GM12878 (cell line): ENCODE results near the gene ST7. TPM values are rescaled to one million over a fixed set of nuclear protein-coding genes. Genes with fewer than 3 reads are reported as not detected.
"Not testable (repeated sequence)": the region's sequence is repeated elsewhere in the genome, so short reads cannot be mapped to it uniquely, and the experiment has no call there.

Source experiments
- ATAC-seq: fragments of 200-7000 bp; cut with Tn5 transposase; 3 replicates; pipeline ENCODE4 v1.9.1; 2020; ENCODE audit warnings: mild to moderate bottlenecking, moderate library complexity
- BruUV-seq: library from RNA; stranded (reverse); fragments of 400-500 nt; replicated peaks from 2 replicates; lab custom pipeline; 2021; lab: Mats Ljungman, UMichigan
- CTCF ChIA-PET: fragments of 300-600 bp; sonication (Branson Sonifier 250); formaldehyde crosslinking; extraction: SDS; loops from one replicate; lab custom pipeline; 2021; ENCODE audit warnings: inconsistent platforms; lab: Yijun Ruan, JAX
- POLR2A ChIA-PET: fragments of 350-600 bp; formaldehyde crosslinking; extraction: SDS; loops from one replicate; lab custom pipeline; 2021; ENCODE audit warnings: inconsistent platforms; lab: Charles Lee
- RAD21 ChIA-PET: fragments of 300-600 bp; sonication (Branson Sonifier 250); formaldehyde crosslinking; loops from one replicate; lab custom pipeline; 2023; ENCODE audit warnings: antibody characterized with exemption; ENCODE audit not compliant: unreplicated experiment; lab: Charles Lee
- SMC1A ChIA-PET: fragments of 300-600 bp; sonication (Branson Sonifier 250); formaldehyde crosslinking; loops from one replicate; lab custom pipeline; 2023; ENCODE audit not compliant: unreplicated experiment, uncharacterized antibody; lab: Charles Lee
- DNase-seq: peaks from one replicate; pipeline ENCODE4 v3.0.0-alpha.2; 2011; ENCODE audit warnings: low read depth, low spot score
- FAIRE-seq: peaks from 3 replicates; lab custom pipeline; 2011; peaks lifted over from hg19 to GRCh38; lab: Jason Lieb, UNC
- H2AFZ ChIP-seq: 2 replicates; pipeline ENCODE4 v1.6.0; 2011; ENCODE audit warnings: low read depth, low read length, control low read depth; ENCODE audit not compliant: control insufficient read depth
- H3K27ac ChIP-seq: 2 replicates; pipeline ENCODE4 v1.5.1; 2011; ENCODE audit warnings: control low read depth; ENCODE audit not compliant: control insufficient read depth, insufficient read depth
- H3K27me3 ChIP-seq, 2 experiments: replicated peaks in 1 of 2; 2 replicates each; pipeline versions ENCODE4 v1.6.0 to v1.6.1; 2011; ENCODE audit warnings: low read length in 1 of 2; ENCODE audit not compliant: control insufficient read depth in 2 of 2, insufficient read depth in 2 of 2
- H3K36me3 ChIP-seq, 2 experiments: 2 replicates each; pipeline ENCODE4 v1.5.1; 2011; ENCODE audit warnings: low read length in 1 of 2; ENCODE audit not compliant: control insufficient read depth in 2 of 2, insufficient read depth in 2 of 2
- H3K4me1 ChIP-seq: 2 replicates; pipeline ENCODE4 v1.6.1; 2011; ENCODE audit warnings: mild to moderate bottlenecking, low read length, moderate library complexity, mixed read lengths; ENCODE audit not compliant: control insufficient read depth, insufficient read depth
- H3K4me2 ChIP-seq: 2 replicates; pipeline ENCODE4 v1.6.0; 2011; ENCODE audit warnings: control low read depth; ENCODE audit not compliant: control insufficient read depth, insufficient read depth
- H3K4me3 ChIP-seq: fragments of 200-600 bp; sonication (generic); 2 replicates; pipeline ENCODE4 v1.5.1; 2016
- H3K79me2 ChIP-seq: 2 replicates; pipeline ENCODE4 v1.6.0; 2011; ENCODE audit warnings: low read length; ENCODE audit not compliant: control insufficient read depth, insufficient read depth
- H3K9ac ChIP-seq: 2 replicates; pipeline ENCODE4 v1.8.0; 2011; ENCODE audit warnings: low read length, control low read depth, mixed read lengths; ENCODE audit not compliant: control insufficient read depth, insufficient read depth
- H3K9me3 ChIP-seq: replicated peaks from 3 replicates; pipeline ENCODE4 v1.5.1; 2011; ENCODE audit warnings: mild to moderate bottlenecking, low read length; ENCODE audit not compliant: control insufficient read depth, insufficient read depth
- H4K20me1 ChIP-seq: 2 replicates; pipeline ENCODE4 v1.6.0; 2011; ENCODE audit not compliant: control insufficient read depth, insufficient read depth
- NBN ChIP-seq: fragments of 450-650 bp; IDR thresholded peaks from 2 replicates; pipeline ENCODE4 v1.6.1; 2016
- WGBS: methylation state at CpG from one replicate; pipeline ENCODE4 v1.1.6; 2016; ENCODE audit warnings: low lambda C conversion rate; ENCODE audit not compliant: insufficient replicate concordance, insufficient coverage; ENCODE audit errors: missing lambda C conversion rate; 5-methylcytosine and 5-hydroxymethylcytosine counted together
- in situ Hi-C: fragments of 300-500 bp; cut with MboI; formaldehyde crosslinking; loops from 9 replicates; pipeline ENCODE4 v1.14.3; 2018; ENCODE audit warnings: mixed read lengths
- intact Hi-C: fragments of 100-400 bp; cut with micrococcal nuclease; formaldehyde crosslinking; loops from one replicate; pipeline ENCODE4 v1.14.2; 2022; ENCODE audit not compliant: unreplicated experiment
- polyA plus RNA-seq, 11 experiments: library from polyadenylated mRNA; depleted of rRNA in 4 of 11; unstranded in 6 of 11; stranded (reverse) in 5 of 11; fragments of >200 nt; fragmentation: Nextera tagmentation in 4 of 11; fragmentation: Illumina TruSeq in 1 of 11; extraction: Ambion mirVana in 4 of 11; extraction: Trizol in 1 of 11; gene quantifications; 1 replicate in 1 of 11; 2 replicates in 10 of 11; pipeline versions ENCODE4 v1.2.1 to v1.2.3, GENCODE V29; 2011 to 2016; ENCODE audit warnings: inconsistent platforms in 2 of 11, missing spikeins in 2 of 11, low read depth in 1 of 11
- total RNA-seq, 4 experiments: library from RNA; depleted of rRNA in 3 of 4; stranded (reverse); fragments of >200 nt in 3 of 4; fragmentation: Illumina TruSeq in 1 of 4; extraction: Trizol in 1 of 4; gene quantifications; 2 replicates each; pipeline versions ENCODE4 v1.2.1 to v1.2.3, GENCODE V29; 2013 to 2021

Gene ST7
- total and polyA plus RNA-seq, 10 of the 15 experiments (the other 5 are each of a cell fraction or from before 2014, with no cell fraction given): 27.7 to 76.4 (median 53.6) TPM

GRCh38 chr7:116971869-116972268 is 18.6 kb downstream of the ST7 start:
- ATAC-seq (no peak), DNase-seq (no peak), FAIRE-seq (no peak)
- Histone ChIP-seq H3K79me2 (peaks cover 50% of the 10 kb centered on the region), H3K4me2 (no peak overlapping the region), H3K36me3 (peaks cover 0 to 2% of the 10 kb centered on the region in 2 experiments; a peak in 1 of 4 replicates), H3K27ac (no peak overlapping the region), H3K9ac (no peak overlapping the region), H3K4me3 (no peak overlapping the region), H3K4me1 (peaks cover 16% of the 10 kb centered on the region), H3K27me3 (no peaks in the 10 kb centered on the region), H2AFZ (no peak overlapping the region), H3K9me3 (peaks cover 2% of the 10 kb centered on the region; the same call in 2 of the 3 replicates), H4K20me1 (no peaks in the 10 kb centered on the region)
- ChIA-PET POLR2A (interaction anchor here (0.9 to 6.1 kb wide), 7 partner anchors 9 to 50 kb away, joined by 3 to 49 read pairs (median 5); partner anchors contain the start of gene ST7), RAD21 (interaction anchor here (1.0 to 4.0 kb wide), 10 partner anchors 9 to 174 kb away, joined by 3 to 21 read pairs (median 4); partner anchors contain the start of gene ST7), CTCF (interaction anchor here (0.5 to 4.2 kb wide), 15 partner anchors 9 to 332 kb away, joined by 3 to 52 read pairs (median 4); no protein-coding TSS in a partner anchor), SMC1A (interaction anchor here (0.7 to 5.3 kb wide), 18 partner anchors 8 to 156 kb away, joined by 3 to 64 read pairs (median 6); partner anchors contain the start of gene ST7)
- intact Hi-C loops (loop anchor here (2.0 kb wide), 1 partner anchor 17 kb away; no protein-coding TSS in a partner anchor), in situ Hi-C loops (no loop called here)
- BruUV-seq: no TSS peak
- no peak for TF ChIP-seq NBN
- WGBS: 87% methylated on average over 4 of the region's 4 CpGs

GRCh38 chr7:116975024-116975423 is 21.7 kb downstream of the ST7 start:
- in situ Hi-C loops, H3K27ac ChIP-seq, BruUV-seq, H2AFZ ChIP-seq, H3K36me3 ChIP-seq, H3K4me2 ChIP-seq, H3K4me3 ChIP-seq, H3K9me3 ChIP-seq, RAD21 ChIA-PET, FAIRE-seq, H3K4me1 ChIP-seq, DNase-seq, H4K20me1 ChIP-seq, SMC1A ChIA-PET, POLR2A ChIA-PET, H3K9ac ChIP-seq, ATAC-seq, intact Hi-C loops, H3K27me3 ChIP-seq: not testable (repeated sequence)
- H3K79me2 ChIP-seq: peaks cover 25% of the 10 kb centered on the region
- 96% methylated on average over 3 of the region's 3 CpGs for WGBS
- CTCF ChIA-PET: interaction anchor here (2.1 kb wide), 1 partner anchor 10 kb away, joined by 7 read pairs; no protein-coding TSS in a partner anchor
